Stimulated activated CD8-positive, alpha-beta memory T cell treated with anti-CD3 and anti-CD28 coated beads, Interleukin-15, amount 100 ng/mL, for 48 hours (primary cell): ENCODE measurements around the gene PAX5.

ENCODE experiments used
- DNase-seq, 2 donors: peaks; one replicate each; pipeline ENCODE4 v3.0.0-alpha.2; 2020; ENCODE audit warnings: low read depth in 2 of 2

PAX5 gene

DNA sequence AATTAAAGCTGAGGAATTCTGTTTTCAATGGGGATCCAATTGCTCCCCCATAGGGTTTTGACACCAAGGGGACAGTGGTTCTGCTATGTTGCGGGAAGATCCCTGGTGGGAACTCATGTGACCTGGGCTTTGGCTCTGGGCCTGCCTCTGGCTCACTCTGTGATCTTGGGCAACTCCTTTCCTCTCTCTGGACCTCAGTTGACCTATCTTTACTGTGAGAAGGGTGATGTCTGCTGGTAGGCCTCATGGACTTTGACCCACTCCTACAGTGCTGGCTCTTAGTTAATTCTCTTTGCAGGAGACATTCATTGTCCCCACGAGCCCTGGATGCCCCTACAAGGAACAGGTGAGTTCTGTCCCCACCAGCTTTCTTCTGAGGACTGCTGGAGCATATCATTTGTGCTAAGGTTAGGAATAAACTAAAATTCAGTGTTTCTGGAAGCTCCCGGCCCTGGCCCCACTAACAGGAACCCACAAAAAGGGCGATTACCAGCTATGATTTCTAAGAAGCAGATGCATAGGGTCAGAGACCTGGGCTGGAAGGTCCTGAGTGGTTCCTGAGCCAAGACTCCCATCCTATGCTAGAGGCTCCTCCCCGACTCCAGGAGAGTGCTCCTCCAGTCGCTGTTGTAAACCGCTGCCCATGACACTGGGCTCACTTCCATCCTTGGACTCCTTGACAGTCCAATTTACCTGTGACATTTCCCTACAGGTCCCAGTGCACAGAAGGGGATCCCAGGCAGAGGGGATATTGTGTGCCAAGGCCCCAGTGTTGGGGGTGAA is 218.3 kb downstream of the PAX5 start:
- DNase-seq, result no peak

GRCh38 chr9:36815023-36815422 is 219.0 kb downstream of the PAX5 start:
- no peak for DNase-seq

DNA sequence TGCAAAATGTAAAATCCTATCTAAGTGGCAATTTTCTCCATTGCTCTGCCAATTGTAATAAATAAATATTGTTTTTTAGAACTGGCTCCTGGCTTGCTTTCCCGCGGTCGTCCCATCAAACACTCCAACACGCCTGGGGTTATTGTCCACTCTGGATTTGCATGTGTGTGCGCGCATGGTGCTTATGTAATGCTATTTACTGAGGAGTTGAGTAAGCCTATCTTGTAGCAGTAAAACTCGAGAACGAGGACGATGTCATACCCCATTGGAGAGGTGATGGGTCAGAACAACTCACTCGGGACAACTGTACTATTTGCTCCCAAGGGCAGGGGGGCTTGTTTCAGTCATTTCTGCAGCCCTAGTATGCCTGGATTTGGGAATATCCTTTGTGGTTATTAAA is 220.9 kb downstream of the PAX5 start:
- no peak for DNase-seq

- DNase-seq, result no peak
These were observed 221.5 kb downstream of the PAX5 start for GRCh38 chr9:36812556-36812955.

GRCh38 chr9:36808251-36808650 is 225.8 kb downstream of the PAX5 start:
- DNase-seq, result no peak

GRCh38 chr9:36803961-36804360 is 230.1 kb downstream of the PAX5 start:
- DNase-seq, result no peak

DNA sequence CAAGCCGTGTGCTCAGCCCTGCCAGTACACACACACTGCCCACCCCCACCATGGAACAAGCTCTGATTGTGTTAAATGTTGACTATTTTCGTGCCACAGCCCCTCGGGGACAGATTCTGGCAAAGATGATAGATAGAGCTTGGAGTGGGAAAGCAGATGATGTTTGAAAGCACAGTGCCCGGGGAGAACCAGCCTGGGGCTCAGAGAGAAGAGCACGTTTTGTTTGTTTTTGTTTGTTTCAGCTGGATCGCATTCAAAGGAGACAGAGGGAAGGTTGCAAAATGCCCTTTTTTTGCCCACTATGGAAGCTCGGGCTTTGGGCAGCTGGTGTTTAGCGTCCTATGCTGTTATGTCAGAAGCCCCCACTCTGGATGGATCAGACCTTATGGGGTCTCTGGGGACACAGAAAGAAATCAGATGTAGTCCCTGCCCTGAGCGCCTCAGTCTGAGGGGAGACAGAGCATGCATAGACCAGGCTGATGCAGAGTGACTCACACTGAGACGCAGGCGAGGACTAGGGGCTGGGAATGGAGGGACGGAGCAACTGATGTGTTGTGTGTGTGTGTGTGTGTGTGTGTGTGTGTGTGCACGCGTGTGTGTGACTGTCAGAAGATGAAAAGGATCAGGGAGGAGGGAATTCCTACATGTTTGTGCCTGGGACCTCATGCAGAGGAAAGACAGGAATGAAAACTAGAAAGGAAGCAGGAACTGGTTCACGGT is 231.7 kb downstream of the PAX5 start:
- no peak for DNase-seq

GRCh38 chr9:36800455-36800854 is 233.6 kb downstream of the PAX5 start:
- DNase-seq, result no peak

GRCh38 chr9:36798350-36799065 is 235.6 kb downstream of the PAX5 start:
- no peak for DNase-seq

DNA sequence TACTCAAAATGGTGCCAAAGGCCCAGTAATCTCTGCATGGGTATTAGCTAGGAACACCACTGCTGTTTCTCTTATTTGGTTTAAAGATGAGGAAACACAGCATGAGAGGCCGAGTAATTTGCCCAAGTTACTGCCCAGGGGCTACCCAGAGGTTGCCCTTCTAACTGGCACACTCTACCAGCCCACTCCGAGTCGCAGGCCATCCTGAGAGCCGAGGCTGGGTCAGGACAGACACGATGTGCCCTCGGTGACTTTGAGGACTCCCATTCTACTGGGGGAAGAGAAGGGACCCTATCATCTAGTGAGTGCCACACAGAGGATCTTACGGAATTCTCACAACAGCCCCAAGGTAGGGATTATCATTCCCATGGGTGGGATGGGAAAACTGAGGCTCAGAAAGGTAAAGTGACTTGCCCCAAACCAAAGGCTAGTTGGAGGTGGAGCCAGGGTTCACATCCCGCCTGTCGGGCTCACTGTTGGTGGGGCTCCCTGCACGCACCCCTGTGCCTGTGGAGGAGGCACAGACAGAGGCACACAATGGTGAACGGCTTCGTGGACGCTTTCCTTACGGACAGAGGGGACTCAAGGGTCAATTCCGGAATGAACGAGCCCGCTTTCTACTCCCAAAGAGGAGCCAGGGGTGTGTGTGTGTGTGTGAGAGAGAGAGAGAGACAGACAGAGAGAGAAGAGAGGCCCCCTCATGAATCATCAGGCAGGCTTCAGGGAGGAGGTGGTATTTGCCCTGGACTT is 236.4 kb downstream of the PAX5 start:
- DNase-seq, result no peak

- no peak for DNase-seq
These were observed 237.2 kb downstream of the PAX5 start for GRCh38 chr9:36796671-36797419.

GRCh38 chr9:36794461-36794860 is 239.6 kb downstream of the PAX5 start:
- no peak for DNase-seq

- DNase-seq, result no peak
These were observed 240.8 kb downstream of the PAX5 start for GRCh38 chr9:36793277-36793676.

GRCh38 chr9:36791222-36791950 is 242.7 kb downstream of the PAX5 start:
- no peak for DNase-seq

GRCh38 chr9:36789886-36790285 is 244.2 kb downstream of the PAX5 start:
- no peak for DNase-seq

DNA sequence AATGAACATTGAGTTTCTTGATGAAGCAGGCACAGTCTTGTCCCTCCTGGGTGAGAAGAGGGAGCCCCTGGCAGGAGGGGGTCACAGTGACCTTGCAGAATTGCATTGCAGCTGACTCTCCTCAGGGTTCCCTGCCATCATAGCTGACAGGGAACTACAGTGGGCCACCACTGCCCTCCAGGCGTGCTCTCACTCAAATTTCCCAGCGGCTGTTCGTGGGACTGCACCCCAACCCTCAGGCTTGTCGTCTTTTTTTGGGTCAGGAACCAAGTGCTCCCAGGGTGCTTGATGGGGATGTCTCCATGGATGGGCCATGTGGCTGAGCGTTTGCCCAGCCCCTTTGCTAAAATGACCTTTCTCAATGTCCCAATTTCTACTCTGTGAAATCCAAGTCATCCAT is 245.5 kb downstream of the PAX5 start:
- DNase-seq, result no peak

- no peak for DNase-seq
These were observed 246.4 kb downstream of the PAX5 start for GRCh38 chr9:36787709-36788108.
